Osteoblast (primary cell): ENCODE data around the gene TOMM7. TPM values are rescaled to one million over a fixed set of nuclear protein-coding genes. Genes with fewer than 3 reads are reported as not detected.
"Not testable (repeated sequence)": the region's sequence is repeated elsewhere in the genome, so short reads cannot be mapped to it uniquely, and the experiment has no call there.

ENCODE experiments used
- DNase-seq: peaks from one replicate; pipeline ENCODE4 v3.0.0; 2011; ENCODE audit warnings: low spot score, mixed read lengths; ENCODE audit not compliant: insufficient read length; ENCODE audit errors: missing footprints
- H2AFZ ChIP-seq: 2 replicates; pipeline ENCODE4 v1.6.0; 2011; ENCODE audit warnings: mild to moderate bottlenecking, low read length
- H3K27ac ChIP-seq: 2 replicates; pipeline ENCODE4 v1.5.1; 2011; ENCODE audit warnings: mild to moderate bottlenecking, low read depth, low read length, moderate library complexity
- H3K27me3 ChIP-seq: 2 replicates; pipeline ENCODE4 v1.6.0; 2012; ENCODE audit warnings: mild to moderate bottlenecking, control low read depth, inconsistent platforms, low read length, moderate library complexity; ENCODE audit not compliant: insufficient read depth
- H3K36me3 ChIP-seq: 2 replicates; pipeline ENCODE4 v1.5.1; 2011; ENCODE audit warnings: mild to moderate bottlenecking, low read length, control low read depth, moderate library complexity; ENCODE audit not compliant: insufficient read depth
- H3K4me1 ChIP-seq: 2 replicates; pipeline ENCODE4 v1.5.1; 2011; ENCODE audit warnings: mild to moderate bottlenecking, low read length, control low read depth, moderate library complexity; ENCODE audit not compliant: insufficient read depth
- H3K4me2 ChIP-seq: 2 replicates; pipeline ENCODE4 v1.6.0; 2011; ENCODE audit warnings: mild to moderate bottlenecking, low read length; ENCODE audit not compliant: insufficient read depth
- H3K4me3 ChIP-seq: fragments of 200-600 bp; sonication (generic); 3 replicates; pipeline ENCODE4 v1.5.1; 2012; ENCODE audit warnings: mild to moderate bottlenecking, low read length, inconsistent platforms; ENCODE audit not compliant: insufficient read depth
- H3K79me2 ChIP-seq: 2 replicates; pipeline ENCODE4 v1.6.0; 2012; ENCODE audit warnings: mild to moderate bottlenecking, low read length, control low read depth, inconsistent platforms; ENCODE audit not compliant: insufficient read depth
- H3K9me3 ChIP-seq: 2 replicates; pipeline ENCODE4 v1.5.1; 2011; ENCODE audit warnings: low read depth, low read length, control low read depth
- H4K20me1 ChIP-seq: 2 replicates; pipeline ENCODE4 v1.6.0; 2012; ENCODE audit warnings: mild to moderate bottlenecking, low read length, control low read depth; ENCODE audit not compliant: insufficient read depth
- total RNA-seq: library from RNA; depleted of rRNA; stranded (reverse); fragments of >200 nt; gene quantifications from 2 replicates; pipeline ENCODE4 v1.2.3, GENCODE V29; 2012
- TF ChIP-seq, protein P1 (sequence below): IDR thresholded peaks from 2 replicates; pipeline ENCODE4 v1.5.1; 2011; ENCODE audit warnings: mild to moderate bottlenecking, low read depth, low read length, moderate library complexity; ENCODE audit errors: extremely low read depth

TOMM7 gene
- total RNA-seq, 1 donor, result 144 TPM

DNA sequence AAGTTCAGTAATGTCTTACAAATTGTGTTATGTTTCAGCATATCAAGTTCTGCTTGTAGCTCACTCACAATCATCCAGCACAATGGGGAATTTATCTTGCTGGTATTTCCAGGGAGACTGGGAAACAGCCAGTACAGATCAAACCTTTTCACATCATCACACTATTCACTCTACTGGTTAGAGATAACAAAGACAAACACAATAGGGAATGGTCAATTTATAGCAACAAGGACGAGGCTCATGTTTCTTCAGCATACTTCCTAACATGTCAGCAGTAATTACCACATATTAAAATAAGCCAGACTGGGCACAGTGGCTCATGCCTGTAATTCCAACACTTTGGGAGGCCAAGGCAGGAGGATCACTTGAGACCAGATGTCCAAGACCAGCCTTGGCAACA lies 38.3 kb downstream of the TOMM7 start:
- Histone ChIP-seq H4K20me1 (no peaks in the 10 kb centered on the region), H3K4me1 (peaks cover 33% of the 10 kb centered on the region), H2AFZ (peak overlapping the region; percentile 17), H3K9me3 (no peaks in the 10 kb centered on the region), H3K4me3 (no peak overlapping the region), H3K27ac (no peak overlapping the region), H3K27me3 (no peaks in the 10 kb centered on the region), H3K79me2 (no peaks in the 10 kb centered on the region), H3K4me2 (no peak overlapping the region), H3K36me3 (no peaks in the 10 kb centered on the region)
- TF ChIP-seq, protein P1, sequence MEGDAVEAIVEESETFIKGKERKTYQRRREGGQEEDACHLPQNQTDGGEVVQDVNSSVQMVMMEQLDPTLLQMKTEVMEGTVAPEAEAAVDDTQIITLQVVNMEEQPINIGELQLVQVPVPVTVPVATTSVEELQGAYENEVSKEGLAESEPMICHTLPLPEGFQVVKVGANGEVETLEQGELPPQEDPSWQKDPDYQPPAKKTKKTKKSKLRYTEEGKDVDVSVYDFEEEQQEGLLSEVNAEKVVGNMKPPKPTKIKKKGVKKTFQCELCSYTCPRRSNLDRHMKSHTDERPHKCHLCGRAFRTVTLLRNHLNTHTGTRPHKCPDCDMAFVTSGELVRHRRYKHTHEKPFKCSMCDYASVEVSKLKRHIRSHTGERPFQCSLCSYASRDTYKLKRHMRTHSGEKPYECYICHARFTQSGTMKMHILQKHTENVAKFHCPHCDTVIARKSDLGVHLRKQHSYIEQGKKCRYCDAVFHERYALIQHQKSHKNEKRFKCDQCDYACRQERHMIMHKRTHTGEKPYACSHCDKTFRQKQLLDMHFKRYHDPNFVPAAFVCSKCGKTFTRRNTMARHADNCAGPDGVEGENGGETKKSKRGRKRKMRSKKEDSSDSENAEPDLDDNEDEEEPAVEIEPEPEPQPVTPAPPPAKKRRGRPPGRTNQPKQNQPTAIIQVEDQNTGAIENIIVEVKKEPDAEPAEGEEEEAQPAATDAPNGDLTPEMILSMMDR, result no peak
- no peak for DNase-seq

DNA sequence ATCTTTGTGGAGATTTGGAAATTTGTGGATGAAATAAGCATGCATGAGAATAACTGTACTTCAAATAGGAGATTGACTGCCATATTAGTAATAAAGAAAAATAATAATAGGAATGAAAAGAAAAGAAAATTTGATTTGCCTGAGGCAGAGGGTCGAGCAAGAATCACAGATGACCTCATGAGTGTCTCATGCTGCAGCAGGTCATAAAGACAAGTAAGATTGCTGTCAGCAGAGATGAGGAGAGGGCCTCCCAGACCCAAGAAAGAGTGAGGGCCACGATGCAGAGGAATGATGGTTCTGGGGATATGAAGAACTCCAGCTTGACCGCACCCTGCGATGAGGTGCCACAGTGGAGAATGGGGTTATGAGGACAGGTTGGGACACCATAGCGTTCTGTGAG lies 39.2 kb downstream of the TOMM7 start:
- Histone ChIP-seq H3K4me1 (peaks cover 33% of the 10 kb centered on the region), H3K27me3 (no peaks in the 10 kb centered on the region), H3K27ac (no peak overlapping the region), H3K79me2 (no peaks in the 10 kb centered on the region), H3K9me3 (no peaks in the 10 kb centered on the region), H3K4me2 (no peak overlapping the region), H3K36me3 (no peaks in the 10 kb centered on the region), H3K4me3 (no peak overlapping the region), H2AFZ (no peak overlapping the region), H4K20me1 (no peaks in the 10 kb centered on the region)
- DNase-seq, result no peak
- TF ChIP-seq, protein P1, result no peak

DNA sequence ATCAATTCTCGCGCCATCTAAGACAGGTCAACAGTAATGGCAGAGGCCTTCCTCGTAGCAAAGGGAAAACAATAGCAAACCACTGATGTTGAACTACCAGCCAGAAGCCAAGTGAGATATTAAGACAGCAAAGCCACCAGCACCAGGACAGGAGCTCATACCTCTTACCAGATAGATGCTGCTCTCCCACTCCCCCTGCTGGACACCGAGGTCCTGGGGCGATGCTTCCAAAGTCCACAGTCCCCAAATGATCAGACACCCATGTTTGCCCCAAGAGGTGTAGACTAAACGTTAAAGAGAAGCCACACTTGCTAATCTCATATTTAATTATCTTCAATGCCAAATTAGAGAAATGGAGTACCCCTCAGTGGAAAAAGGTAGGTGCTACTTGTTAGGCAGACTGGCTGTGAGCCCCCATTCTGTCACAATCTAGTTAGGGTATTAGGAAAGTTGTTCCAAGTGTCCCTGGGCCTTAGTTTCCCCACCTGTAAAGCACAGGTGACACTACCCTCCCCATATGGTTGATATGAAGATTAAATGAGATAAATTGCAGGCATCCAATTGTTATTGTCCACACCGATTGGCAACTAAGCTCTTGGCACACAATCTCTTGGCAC lies 39.9 kb downstream of the TOMM7 start:
- TF ChIP-seq, protein P1, result peak; percentile 91
- Histone ChIP-seq H2AFZ (peak overlapping the region; percentile 12), H3K27ac (peak overlapping the region; percentile 78), H3K27me3 (no peaks in the 10 kb centered on the region), H3K79me2 (no peaks in the 10 kb centered on the region), H3K4me3 (no peak overlapping the region), H4K20me1 (no peaks in the 10 kb centered on the region), H3K36me3 (no peaks in the 10 kb centered on the region), H3K9me3 (no peaks in the 10 kb centered on the region), H3K4me1 (peaks cover 33% of the 10 kb centered on the region), H3K4me2 (no peak overlapping the region)
- no peak for DNase-seq

DNA sequence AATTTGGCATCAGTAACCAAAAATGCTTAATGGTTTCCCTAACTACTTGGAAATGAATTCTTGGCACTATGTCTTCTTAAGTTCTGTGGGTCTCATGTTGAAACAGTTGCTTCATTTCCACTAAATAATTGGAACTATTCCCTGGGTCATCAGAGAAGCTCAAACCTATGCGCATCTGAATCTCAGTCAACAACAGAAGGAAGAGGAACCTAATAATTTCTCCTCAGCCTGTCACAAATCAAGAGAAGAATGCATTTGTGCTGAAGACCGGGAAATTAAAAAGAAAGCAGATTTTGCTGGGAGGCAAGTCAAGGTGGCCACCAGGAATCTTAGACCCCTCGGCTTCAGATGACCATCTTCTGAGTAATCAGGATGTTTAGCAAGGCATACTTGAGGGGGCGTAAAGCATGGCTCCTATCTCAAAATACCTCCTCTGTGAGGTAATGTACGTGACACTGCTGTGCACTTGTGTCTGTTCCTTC lies 41.4 kb downstream of the TOMM7 start:
- H3K4me2 ChIP-seq, result peak overlapping the region; percentile 57
- peak overlapping the region; percentile 78 for H3K27ac ChIP-seq
- TF ChIP-seq, protein P1, result no peak

DNA sequence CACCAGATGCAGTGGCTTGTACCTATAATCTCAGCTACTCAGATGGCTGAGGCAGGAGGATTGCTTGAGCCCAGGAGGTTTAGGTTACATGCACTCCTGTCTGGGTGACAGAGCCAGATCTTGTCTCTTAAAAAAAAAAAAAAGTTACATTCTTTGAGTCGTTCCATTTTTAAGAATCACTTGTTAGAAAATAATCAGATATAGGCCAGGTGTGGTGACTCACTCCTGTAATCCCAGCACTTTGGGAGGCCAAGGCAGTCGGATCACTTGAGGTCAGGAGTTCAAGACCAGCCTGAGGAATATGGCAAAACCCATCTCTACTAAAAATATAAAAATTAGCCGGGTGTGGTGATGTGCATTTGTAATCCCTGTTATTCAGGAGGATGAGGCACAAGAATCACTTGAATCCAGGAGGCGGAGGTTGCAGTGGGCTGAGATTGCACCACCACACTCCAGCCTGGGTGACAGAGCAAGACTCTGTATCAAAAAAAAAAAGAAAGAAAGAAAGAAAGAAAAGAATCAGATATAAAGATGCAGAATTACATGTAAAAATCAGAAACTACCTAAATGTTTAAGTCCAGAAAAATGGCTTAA lies 42.8 kb downstream of the TOMM7 start:
- not testable (repeated sequence) for H2AFZ ChIP-seq, DNase-seq, H3K79me2 ChIP-seq, H4K20me1 ChIP-seq, H3K36me3 ChIP-seq, H3K4me3 ChIP-seq, H3K9me3 ChIP-seq, H3K4me2 ChIP-seq, H3K27me3 ChIP-seq
- peak overlapping the region; percentile 78 for H3K27ac ChIP-seq
- H3K4me1 ChIP-seq, result peaks cover 33% of the 10 kb centered on the region

More for the DNA sequence above, 41.4 kb downstream of the TOMM7 start:
- H2AFZ ChIP-seq, result no peak overlapping the region
- H3K27me3 ChIP-seq, result no peaks in the 10 kb centered on the region
- peak; percentile 78 for DNase-seq
- H3K36me3 ChIP-seq, result no peaks in the 10 kb centered on the region
- peaks cover 33% of the 10 kb centered on the region for H3K4me1 ChIP-seq
- H3K79me2 ChIP-seq, result no peaks in the 10 kb centered on the region
- H3K9me3 ChIP-seq, result no peaks in the 10 kb centered on the region
- no peak overlapping the region for H3K4me3 ChIP-seq
- H4K20me1 ChIP-seq, result no peaks in the 10 kb centered on the region
